Stimulated activated CD4-positive, alpha-beta T cell treated with anti-CD3 and anti-CD28 coated beads, Interleukin-2, amount 100 ng/mL, for 48 hours (primary cell): ENCODE data around the gene ABCC4.

ENCODE experiments used
- DNase-seq, 2 donors: peaks; one replicate each; pipeline ENCODE4 v3.0.0-alpha.2; 2020

Gene ABCC4

DNA sequence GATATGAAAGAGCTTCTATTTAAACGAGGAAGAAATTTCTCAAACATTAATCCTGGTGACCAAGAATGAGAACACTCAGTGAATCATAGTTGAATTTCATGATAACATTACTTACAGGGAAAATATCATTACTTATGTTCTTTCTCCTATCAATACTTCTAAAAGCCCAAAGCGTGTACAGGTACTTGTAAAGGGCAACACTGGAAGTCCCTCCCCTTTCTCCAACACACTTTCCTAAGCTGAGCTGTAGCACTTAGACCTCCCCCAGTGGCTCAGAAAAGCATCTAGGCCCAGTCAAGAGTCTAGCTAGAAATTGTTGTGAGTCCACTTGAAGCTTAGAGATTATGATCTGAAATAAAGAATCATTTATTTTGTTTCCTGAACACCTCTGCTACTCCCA is 150.7 kb downstream of the ABCC4 start:
- DNase-seq: no peak

DNA sequence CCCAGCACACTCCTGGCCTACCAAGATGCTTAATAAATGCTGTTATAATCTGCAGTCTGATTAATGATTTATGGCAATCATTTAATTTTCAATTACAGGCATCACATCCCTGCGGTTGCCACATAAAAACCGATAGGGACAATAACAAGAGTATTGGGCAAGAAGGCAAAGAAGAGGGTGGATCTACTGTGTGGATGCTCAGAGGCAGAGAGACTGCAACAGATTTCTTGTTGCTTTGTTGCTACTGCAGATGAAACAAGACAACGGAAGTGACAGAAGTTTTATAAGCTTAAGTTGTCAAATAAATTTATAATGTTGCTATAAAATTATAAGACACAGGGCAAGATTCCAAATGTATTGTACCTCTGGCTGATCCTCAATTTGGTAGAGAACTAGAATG is 154.8 kb downstream of the ABCC4 start:
- DNase-seq: no peak

DNA sequence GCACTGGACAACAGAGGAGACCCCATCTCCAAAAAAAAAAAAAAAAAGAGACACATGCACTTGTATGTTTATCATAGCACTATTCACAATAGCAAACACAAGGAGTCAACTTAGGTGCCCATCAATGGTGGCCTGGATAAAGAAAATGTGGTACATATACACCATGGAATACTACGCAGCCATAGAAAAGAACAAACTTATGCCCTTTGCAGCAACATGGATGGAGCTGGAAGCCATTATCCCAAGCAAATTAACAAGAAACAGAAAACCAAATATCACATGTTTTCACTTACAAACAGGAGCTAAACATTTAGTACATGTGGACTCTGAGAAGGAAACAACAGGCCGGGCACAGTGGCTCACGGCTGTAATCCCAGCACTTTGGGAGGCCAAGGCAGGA is 155.7 kb downstream of the ABCC4 start:
- no peak for DNase-seq

DNA sequence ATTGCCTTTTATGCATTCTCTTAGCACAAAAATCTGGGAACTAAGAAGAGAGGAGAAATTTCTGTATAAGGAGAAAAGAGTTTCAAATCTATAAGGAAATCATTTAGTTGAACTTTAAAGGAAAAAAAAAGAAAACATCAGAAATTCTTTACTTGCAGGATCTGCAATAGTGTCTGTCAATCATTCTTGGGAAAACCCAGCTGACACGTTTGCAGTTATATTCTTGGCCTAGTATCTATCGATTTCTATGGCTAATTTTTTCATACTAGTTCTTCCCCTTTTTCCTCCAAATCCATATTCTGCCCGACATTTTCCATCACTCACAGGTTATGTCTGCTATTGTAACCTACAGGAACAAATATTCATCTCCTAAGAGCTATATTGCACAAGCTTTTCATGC is 160.7 kb downstream of the ABCC4 start:
- DNase-seq: no peak

DNA sequence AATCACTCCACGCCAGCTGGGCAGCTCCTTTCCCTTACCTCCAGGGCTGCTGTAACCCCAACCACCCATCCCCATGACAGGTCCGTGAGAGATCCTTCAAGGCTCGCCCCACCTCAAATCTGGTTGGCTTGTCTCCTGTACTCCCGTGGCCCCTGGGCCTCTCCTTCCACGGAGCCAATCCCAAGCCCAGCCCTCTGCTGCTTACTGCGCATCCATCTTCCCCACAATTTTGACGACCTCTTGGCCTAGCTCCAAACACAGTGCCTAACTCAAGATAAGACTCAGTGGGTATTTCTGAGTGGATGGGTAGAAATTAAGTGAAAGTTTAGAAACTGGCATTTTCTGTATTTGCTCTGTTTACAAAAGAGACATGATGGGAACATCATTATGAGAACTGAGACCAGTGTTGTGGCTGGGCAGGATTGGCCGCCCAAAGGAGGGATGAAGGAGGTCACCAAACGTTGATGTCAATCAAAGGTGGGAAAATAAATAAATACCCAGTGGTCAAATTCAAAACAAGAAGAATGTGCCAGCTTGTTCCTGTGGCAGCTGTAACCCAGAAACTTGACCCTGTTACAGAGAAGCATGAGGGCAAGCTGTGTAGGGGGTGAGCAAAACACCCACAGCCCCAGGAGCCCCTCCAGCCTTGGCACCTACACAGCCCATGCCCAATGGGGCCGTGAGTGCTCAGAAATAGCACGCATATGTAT is 162.2 kb downstream of the ABCC4 start:
- DNase-seq: no peak

DNA sequence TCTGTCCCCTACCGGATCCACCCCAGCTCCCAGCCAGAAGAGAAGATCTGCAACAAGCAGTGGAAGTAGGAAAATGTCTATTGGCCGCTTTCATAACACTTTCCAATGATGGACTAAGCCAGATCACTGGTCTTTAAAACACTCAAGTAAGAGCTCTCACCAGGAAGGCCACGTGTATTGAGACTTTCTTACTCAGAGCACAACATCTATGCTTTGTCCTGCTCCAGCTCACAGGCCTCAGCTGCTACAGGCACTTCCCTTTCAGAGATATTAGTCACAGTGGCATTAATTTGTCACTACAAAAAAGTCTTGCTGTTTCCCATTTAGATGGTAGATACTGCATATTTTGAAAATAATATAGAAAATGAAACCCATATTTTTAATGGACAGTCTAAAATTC is 164.2 kb downstream of the ABCC4 start:
- no peak for DNase-seq

DNA sequence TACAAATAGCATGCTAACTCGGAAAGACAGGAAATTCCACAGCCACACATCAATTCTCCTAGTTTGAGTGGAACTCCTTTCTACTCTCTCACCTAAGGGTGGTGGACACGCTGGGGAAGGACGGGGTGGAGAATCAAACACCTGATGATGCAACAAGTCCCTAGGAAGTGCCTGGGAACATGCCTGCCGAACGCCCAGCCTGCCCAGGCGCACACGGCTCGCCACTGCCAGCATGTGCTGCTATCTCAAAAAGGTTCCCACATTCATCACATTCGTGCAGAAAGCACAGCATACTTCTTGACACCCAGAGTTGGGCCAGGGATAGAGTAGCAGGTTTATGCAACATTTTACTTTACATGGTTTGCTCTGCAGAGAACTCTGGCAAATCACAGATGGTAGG is 164.6 kb downstream of the ABCC4 start:
- no peak for DNase-seq

DNA sequence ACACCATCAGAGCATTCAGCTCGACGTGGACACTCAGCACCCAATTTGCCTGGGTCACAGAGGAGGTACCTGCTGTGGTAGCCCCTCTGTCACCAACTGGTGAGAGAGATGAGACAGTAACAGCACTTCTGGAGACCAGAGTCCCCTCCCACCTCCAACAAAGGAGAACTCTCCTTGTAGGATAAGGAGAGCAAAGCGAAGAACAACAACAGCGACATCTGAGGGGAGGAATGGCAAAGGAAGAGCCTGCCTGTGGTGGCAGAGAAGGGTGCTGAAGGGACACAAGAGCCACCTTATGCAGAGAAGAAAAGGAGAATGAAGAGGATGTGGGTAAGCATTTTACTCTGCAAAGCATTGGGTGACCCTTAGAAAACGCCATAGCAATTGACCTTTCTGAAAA is 167.8 kb downstream of the ABCC4 start:
- DNase-seq: no peak

DNA sequence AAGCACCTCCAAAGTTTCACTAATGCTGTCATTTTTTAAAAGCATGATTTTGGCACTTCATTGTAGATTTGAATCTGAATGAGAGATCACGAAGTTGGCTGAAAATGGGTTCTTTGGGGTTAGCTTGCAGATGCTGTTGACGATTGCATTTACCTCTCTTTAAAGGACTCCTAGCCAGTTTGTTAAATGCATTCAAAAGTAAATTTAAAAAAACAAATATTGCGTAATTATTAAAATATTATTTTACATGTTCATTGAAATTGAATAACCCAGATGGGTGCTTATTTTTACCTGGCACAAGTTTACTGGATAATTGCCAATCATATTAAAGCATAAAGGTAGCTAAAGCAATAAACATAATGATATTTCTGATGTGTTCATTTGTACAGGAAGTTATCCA is 172.2 kb downstream of the ABCC4 start:
- no peak for DNase-seq

DNA sequence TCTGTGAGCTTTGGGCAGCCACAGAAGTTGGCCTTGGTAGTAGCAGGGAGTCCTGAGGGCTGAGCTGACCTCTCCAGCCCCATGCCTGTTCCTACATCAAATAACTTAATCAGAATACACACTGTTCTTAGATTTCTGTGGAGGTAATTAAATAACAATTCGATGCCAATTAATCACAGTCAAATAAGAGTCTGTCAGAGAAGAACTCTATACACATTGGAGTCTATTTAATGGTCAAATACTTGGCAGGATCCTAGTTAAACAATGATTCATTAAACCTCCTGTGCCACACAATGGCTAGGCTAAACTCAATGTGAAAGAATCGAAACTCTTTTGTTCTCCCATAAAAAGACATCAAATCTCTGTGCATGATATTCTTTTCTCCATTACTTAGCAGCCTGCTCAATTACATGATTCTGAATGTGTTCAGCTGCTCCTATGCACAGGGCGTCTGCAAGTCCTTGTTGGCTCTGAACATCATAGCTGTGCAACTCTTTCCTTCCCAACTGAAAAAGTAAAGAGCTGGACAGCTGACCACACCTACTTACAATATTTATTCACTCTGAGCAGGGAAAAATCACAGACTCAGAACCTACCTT is 173.1 kb downstream of the ABCC4 start:
- no peak for DNase-seq

DNA sequence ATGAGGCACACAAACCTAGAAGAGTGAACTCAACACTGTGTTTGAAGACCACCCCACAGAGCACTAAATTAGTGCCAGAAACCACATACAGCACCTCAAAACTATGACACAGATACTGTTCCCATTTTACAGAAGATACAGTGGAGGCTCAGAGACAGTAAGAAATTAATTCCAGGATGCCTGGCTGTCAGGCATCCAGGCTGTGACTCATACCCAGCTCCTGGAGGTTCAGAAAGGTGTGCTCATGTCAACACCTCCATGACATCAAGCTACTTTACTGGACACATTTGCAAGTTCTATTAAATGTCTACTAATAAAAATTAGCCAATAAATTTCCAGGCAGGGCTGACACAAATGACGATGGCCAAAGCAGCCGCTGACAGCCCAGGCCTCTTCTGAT is 176.3 kb downstream of the ABCC4 start:
- no peak for DNase-seq

DNA sequence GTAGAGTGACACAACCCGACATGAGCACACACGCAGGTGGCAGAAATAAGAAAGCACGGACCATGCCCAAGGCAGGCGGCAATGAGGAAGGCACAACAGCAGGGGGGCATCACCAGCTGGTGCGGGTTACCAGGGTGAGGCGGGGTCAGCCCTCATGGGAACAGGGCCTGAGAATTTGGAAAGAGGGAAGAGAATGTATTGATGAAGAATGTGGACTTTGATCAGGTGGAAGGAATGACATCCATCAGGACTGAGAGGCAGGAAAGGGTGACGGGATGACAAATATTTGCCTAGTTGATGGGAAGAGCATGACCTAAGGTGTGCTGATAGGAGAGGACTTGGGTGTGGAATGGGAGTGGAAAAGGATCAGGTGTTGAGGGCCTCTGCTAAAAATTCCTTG is 177.5 kb downstream of the ABCC4 start:
- no peak for DNase-seq

DNA sequence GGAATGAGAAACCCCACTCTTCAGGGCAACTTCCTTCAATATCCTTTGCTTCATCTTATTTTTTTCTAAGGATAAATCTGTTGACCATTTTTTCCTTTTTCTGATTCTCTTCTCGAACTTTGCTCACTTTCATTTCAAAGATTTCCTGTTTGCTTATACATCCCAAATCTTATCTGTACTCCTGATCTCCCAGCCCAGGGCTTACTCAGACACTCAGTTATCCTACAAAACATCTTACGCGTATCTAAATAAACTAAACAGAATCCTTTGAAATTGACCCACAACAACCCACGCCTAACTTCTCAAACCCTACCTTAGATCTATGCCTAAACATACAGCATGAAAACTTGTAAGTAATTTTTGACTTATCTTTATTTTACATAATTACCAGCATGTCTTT is 179.2 kb downstream of the ABCC4 start:
- no peak for DNase-seq

DNA sequence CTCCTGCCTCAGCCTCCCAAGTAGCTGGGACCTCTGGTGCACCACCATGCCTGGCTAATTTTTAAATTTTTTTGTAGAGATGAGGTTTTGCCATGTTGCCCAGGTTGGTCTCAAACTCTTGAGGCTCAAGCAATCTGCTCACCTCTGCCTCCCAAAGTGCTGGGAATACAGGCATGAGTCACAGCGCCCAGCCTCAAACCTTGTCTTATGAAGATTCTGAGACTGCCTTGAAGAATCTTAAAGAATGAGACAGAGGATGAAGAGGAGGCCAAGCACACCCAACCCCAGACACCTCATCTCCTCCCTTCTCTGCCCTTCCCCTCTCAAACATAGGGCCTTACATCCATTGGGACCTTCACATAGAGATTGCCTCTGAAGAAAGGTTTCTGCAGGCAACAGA is 179.7 kb downstream of the ABCC4 start:
- no peak for DNase-seq

DNA sequence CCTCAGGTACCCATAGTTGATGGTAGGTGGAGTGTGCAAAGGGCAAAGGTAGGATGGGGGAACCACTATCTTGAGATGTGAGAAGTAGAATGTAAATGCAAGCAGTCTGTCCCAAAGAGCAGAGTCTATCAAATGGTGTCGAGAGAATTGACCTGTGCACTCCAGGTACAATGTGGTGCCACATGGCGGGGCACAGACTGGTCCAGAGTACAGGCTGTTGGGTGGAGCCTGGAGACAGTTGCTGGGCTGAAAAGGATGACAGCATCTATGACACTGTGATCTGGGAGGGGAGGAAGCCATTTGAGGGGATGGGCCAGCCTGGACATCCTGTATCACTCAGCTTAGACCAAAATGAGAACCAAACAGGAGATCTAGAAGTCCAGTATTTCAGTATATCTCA is 180.6 kb downstream of the ABCC4 start:
- no peak for DNase-seq

DNA sequence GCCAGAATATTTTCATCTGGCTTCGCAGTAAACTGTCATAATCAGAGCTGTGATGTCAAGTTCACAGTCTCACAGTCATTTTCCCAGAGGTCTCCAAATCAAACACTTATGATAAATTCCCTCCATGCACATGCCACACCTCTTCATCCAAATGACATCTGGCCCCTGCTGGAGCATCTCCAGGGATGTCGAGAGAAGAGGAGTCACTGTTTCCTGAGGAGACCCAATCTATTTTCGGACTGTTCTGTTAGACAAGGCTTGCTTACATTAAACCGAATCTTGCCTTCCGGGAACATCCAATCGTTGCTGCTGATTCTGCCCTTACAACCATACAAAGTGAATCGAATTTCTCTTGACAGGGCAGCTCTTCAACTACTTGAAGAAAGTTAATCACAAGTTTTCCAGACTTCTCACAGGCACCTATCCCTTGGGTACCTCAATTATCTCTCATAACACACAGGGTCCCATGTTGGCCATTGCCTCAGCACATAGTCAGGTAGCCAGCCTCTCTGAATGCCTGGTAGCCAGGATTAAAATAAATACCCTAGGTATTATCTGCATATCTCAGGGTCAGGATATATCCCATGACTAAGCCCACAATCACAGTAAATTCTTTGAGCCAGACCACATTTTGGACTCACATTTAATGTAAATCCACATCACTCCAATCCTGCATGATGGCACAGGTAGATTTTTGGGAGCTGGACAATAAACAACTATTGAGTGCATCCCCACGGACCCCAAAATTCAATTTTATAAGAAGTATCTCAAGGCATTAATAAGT is 182.5 kb downstream of the ABCC4 start:
- DNase-seq: no peak

DNA sequence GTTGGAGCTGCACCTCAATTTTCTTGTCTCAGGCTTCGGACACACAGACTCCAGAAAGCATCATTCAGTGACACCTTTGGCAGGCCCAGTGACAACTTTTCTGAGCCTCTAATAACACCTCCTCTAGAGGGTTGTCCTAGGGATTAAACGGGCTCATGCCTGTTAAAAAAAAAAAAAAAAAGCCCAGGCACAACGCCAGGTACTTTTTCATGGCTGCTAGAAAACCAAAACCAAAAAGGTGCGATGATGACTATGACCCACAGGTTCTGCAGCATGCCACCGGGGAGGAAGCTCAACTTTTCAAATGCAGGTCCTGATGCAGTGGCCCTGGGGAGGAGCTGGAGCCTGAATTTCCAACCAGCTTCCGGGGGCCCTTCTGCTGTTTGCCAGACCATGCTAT is 184.2 kb downstream of the ABCC4 start:
- DNase-seq: no peak

DNA sequence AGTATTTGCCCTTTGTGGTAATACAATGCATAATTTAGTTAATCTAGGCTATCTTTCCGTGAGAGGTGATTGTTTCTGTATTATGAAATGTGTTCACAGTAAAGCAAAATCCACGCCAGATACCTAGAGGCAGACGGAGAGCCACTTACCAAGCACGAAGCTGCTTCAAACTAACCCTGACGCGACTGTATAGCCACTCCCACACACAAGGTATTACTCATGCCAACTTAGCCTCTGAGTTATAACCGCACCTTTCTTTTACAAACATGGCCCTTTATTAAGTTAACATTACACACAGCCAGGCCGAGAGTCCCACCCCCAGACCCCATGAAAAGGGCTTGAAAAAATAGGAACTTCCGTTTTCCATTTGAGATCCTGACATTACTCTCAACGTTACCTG is 185.7 kb downstream of the ABCC4 start:
- DNase-seq: no peak

DNA sequence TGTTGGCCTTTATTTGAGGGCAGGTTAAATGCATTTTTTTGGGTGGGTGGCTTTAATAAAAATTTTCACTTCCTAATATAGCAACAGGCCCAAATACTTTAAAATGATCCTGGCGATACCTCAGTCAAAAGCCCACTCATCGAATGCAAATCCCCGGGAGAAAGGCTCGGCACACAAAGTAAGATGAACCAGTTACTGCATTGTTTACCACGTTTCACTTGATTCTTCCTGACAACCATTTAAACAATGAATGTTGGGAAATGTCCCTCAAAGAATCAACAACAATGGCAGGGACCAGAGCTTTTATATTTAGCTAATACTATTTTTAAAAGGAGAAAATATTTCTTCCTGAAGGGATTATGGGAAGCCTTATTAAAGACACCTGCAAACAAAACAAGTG is 187.7 kb downstream of the ABCC4 start:
- no peak for DNase-seq

DNA sequence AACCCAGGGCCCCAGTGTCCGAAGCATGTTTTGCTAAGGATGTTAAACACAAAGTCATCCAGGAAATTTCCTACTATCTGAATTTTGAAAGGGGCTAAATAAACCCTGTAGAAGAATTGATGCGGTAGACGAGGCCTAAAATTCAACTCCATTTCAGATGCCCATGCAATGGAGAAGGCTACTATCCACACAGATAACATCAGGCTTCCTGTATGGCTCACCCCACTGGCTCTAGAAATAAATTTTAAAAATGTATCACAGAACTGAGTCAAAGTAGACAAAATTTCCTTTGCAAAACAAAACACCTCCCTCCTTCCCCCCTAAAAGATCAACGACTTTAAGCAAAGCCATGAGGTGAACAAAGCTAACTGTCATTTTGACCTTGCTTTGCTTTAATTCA is 188.4 kb downstream of the ABCC4 start:
- no peak for DNase-seq

DNA sequence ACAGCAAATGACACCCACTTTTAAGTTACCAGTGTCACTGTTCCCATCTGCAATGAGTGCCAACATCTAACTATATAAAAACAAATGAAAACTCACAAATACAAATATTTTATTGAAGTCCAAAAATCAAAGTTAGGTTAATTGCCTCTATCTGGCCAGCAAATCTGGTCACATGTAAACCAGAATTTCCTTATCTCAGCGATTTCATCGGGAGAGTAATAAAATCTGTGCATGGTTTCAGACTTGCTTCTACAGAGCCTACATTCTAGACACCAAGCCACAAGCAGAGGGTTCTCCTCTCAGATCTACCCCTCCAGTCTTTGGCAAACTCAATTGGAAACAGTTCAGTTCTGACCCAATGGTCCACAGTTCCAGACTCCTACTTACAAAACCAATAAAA is 189.6 kb downstream of the ABCC4 start:
- no peak for DNase-seq

DNA sequence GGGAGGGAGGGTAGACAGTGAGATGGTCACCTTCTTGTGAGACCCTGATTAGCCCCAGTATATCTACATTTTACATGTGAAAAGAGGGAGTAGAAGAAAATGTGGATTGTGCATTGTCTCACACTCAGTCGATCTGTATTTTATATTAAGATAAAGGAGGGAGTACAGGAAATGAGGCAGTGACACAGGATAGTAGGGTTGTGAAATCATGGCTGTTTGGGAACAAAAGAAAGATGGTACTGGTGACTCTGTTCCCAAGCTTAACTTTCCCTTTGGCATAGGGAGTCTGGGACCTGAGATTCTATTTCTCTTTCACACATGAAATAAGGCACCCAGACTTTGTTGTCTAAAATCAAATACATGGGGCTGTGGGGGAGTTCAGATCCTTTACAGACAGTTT is 194.7 kb downstream of the ABCC4 start:
- DNase-seq: no peak

DNA sequence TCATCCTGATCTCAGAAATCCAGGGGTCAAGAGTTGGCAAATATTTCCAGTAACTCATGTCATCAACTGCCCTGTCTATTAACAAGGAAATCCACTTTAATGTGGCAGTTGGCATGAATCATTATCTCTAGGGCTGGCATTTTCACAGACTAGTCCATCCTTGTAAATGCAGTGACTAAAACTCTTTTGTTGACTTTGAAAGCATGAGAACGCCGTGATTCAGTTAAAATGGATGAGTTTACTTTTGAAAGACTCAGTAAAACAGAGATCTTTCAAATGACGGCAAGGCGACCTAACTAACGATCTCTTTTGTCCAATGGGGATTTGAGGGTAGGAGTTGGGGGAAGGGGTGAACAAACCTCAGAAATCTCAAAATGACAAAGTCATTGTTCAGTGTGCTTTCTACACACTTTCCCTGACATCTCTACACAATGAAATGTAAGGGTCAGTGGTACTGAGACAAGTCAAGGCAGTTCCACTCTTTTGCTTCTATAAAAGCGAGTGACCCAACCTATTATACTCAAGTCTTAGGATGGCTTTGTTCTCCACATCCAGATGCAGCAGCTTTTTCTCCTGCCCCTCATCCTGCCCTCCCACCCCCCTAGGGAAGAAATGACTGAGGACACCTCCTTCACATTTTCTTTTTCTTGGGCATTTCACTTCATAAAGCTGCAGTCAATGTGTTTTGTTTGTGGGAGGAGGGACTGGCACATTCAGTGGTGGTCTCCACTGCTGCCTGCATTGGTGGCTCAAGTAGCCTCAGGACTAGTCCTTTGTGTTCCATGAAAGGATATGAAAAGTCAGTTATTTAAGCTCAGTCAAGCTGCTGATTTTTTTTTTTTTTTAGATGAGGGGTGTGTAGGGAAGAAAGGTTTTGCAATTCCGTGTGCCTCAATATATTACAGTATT is 200.5 kb downstream of the ABCC4 start:
- DNase-seq: no peak
